Hematopoietic multipotent progenitor cell treated with erythropoietin and hydrocortisone succinate and interleukin-3 and kit ligand, for 4 days (in vitro differentiated cells): ENCODE data around the gene WDR43.

ENCODE experiments used
- DNase-seq: peaks from one replicate; pipeline ENCODE4 v3.0.0-alpha.2; 2015

The WDR43 gene

DNA sequence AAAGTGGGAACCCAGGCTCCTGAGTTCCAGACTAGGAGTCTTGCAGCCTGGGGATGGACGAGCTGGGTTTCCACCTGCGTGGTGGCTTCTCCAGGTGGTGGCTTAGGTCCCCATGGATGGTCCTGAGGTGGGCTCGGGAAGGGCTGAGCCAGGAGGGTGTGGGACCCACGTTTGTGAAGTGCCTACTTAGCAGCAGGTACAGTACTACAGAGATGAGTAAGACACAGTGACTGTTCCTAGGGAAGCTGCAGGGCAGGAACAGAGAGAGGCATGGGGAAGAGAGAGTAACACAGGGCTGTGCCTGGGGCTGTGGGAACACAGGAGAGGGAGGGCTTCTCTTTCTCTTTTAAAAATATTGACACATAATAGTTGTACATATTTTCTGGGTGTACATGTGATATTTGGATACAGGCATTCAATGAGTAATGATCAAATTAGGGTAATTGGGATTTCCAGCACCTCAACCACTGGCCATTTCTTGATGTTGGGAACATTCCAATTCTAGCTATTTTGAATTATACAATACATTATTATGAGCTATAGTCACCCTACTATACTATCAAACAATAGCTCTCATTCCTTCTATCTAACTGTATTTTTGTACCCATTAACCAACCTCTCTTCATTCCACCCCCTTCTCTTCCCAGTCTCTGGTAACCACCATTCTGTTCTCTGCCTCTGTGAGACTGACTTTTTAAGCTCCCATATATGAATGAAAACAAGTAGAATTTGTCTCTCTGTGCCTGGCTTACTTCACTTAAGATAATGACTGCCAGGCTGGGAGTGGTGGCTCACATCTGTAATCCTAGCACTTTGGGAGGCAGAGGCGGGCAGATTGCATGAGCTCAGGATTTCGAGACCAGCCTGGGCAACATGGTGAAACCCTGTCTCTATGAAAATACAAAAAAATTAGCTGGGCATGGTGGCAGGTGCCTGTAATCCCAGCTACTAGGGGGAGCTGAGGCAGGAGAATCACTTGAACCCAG is 101.6 kb downstream of the WDR43 start:
- DNase-seq = no peak

DNA sequence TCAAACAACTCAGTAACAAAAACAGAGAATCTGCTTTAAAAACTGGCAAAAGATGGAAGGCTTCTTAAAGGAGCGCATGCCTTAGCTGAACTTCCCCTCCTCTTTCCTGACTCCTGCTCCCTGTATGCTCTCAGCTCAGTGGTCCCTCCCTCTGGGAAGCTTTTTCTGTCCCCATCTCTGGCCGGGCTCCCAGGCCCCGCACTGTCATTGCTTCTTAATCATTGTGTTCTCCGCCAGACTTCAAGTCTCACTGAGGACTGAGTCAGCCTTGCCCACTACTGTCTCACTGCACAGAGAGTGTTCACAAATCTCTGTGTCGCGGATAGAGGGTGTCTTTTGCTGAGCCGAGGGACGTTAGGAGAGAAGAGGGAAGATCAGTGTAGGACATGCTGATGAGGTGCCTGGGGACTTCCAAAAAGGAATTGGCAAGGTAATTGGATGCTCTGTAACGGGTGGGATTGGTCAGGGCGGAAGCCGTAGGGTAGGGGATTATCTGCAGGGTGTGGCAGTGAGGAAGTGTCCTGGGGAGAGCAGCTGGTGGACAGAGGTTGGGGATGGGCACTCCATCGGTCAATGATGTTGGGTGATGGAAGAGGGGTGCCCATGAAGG is 102.9 kb downstream of the WDR43 start:
- no peak for DNase-seq
